ENCODE measurements around the gene EIPR1. TPM values are rescaled to one million over a fixed set of nuclear protein-coding genes. Genes with fewer than 3 reads are reported as not detected.
A peak's percentile ranks its signal among the peaks of the same experiment; 100 is the strongest.

EIPR1 gene
- 23.2 and 54.4 TPM in 2 replicates for total RNA-seq
- polyA plus RNA-seq = 12.6 and 28.2 TPM in 2 replicates

DNA sequence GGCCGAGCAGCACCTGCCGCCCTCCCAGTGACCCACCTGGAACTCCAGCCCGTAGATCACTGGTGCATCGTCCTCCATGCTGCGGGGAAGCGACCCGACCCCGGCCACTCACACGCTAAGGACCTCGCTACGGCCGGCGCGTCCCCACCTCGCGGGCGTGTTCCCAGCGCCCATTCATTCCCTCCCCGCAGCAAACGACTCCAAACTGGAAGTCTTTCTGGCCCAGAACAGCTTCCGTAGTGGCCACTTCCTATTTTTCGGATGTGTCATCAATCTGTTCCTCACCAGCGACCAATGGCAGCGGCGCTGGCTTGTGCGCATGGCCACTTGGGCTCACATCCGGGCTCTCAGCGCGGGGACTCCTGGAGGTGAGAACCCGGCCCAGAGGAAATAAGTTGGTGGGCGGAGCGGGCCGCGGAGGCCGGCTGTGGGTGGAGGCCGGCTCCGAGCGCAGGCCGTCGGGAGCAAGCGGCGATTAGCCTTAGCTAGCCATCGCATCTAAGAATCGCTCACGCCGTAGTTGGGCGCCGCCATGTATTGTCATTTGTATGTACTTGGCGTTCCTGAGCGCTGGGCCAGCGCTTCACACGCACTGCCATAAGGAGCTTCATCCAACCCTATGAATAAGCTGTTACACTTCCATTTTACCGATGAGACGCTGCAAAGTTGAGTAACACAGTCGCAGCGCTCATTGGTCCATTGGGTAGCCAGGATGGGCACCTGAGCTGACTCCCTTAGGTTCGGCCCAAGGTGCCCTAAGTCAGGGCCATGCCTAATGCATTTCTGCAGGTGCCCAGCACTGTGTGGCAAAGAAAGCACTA lies at the start of gene EIPR1:
Gene EIPR1 (minus strand): TSS at position 207 of the 821 bp plus-strand sequence. CDS start 129 bp downstream, at position 78.
- Histone ChIP-seq H3K27me3 (no peaks in the 10 kb centered on the region), H3K27ac (peak within 1 kb of the TSS; percentile 83), H3K4me1 (ENCODE audit: low read depth) (peaks cover 16% of the 10 kb centered on the region), H3K4me3 (peak within 1 kb of the TSS; percentile 67), H3K9me3 (ENCODE audit: low read depth) (no peaks in the 10 kb centered on the region), H3K36me3 (no peaks in the 10 kb centered on the region)
- TF ChIP-seq, protein P1, sequence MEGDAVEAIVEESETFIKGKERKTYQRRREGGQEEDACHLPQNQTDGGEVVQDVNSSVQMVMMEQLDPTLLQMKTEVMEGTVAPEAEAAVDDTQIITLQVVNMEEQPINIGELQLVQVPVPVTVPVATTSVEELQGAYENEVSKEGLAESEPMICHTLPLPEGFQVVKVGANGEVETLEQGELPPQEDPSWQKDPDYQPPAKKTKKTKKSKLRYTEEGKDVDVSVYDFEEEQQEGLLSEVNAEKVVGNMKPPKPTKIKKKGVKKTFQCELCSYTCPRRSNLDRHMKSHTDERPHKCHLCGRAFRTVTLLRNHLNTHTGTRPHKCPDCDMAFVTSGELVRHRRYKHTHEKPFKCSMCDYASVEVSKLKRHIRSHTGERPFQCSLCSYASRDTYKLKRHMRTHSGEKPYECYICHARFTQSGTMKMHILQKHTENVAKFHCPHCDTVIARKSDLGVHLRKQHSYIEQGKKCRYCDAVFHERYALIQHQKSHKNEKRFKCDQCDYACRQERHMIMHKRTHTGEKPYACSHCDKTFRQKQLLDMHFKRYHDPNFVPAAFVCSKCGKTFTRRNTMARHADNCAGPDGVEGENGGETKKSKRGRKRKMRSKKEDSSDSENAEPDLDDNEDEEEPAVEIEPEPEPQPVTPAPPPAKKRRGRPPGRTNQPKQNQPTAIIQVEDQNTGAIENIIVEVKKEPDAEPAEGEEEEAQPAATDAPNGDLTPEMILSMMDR (IDR thresholded peaks at IDR 0.05; ENCODE audit: low read depth, low read length) = no peak
- peak; percentile 98 to 99 for DNase-seq (ENCODE audit: low read depth in 1 of 2, low spot score in 1 of 2)

DNA sequence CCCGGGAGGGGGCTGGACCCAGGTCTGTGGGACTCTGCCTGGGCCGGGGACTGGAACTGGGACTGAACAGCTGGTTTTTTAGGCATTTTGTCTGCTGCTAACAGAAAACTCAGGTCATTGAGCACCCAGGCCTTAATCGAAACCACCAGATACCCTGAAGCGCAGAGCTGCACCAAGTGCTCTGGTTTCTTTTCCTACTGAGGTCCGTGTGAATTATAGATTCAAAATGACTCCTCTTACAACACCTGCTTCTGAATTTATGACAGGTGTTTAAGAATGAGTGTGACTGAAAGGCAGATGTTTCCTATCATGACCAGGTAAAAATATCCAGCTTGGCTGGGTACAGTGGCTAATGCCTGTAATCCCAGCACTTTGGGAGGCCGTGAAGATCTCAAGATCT lies 49.7 kb upstream of the EIPR1 start:
- TF ChIP-seq, protein P1 (IDR thresholded peaks at IDR 0.05; ENCODE audit: low read depth, low read length) = no peak
- no peaks in the 10 kb centered on the region for H3K27me3 ChIP-seq
- H3K4me1 ChIP-seq (ENCODE audit: low read depth) = no peaks in the 10 kb centered on the region
- no peak overlapping the region for H3K27ac ChIP-seq
- no peaks in the 10 kb centered on the region for H3K9me3 ChIP-seq (ENCODE audit: low read depth)
- H3K4me3 ChIP-seq = no peak overlapping the region
- peaks cover 22% of the 10 kb centered on the region for H3K36me3 ChIP-seq
- DNase-seq (ENCODE audit: low read depth in 1 of 2, low spot score in 1 of 2) = no peak

DNA sequence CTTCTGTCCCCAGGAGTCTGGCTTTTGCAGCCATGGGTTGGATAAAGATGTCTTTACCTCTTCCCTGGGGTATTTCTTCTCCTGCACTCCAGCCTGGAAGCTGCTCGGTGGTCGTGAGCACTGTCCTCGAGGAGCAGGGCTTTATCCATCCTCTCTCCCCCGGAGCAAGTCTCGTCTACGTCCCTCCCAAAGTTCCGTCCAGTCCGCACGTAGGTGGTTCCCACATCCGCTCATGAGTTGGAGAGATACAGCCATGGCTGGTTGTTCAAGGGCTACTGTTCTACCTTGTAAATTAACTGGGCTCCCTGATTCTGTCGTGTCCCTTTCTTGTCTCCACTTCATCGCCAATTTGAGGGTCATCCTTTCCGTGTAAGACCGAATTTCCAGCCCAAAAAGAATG lies 49.0 kb upstream of the EIPR1 start:
- Histone ChIP-seq H3K27ac (no peak overlapping the region), H3K36me3 (peaks cover 22% of the 10 kb centered on the region), H3K27me3 (no peaks in the 10 kb centered on the region), H3K9me3 (ENCODE audit: low read depth) (no peaks in the 10 kb centered on the region), H3K4me1 (ENCODE audit: low read depth) (peaks cover under 1% of the 10 kb centered on the region), H3K4me3 (no peak overlapping the region)
- TF ChIP-seq, protein P1 (IDR thresholded peaks at IDR 0.05; ENCODE audit: low read depth, low read length) = no peak
- DNase-seq (ENCODE audit: low read depth in 1 of 2, low spot score in 1 of 2) = no peak

DNA sequence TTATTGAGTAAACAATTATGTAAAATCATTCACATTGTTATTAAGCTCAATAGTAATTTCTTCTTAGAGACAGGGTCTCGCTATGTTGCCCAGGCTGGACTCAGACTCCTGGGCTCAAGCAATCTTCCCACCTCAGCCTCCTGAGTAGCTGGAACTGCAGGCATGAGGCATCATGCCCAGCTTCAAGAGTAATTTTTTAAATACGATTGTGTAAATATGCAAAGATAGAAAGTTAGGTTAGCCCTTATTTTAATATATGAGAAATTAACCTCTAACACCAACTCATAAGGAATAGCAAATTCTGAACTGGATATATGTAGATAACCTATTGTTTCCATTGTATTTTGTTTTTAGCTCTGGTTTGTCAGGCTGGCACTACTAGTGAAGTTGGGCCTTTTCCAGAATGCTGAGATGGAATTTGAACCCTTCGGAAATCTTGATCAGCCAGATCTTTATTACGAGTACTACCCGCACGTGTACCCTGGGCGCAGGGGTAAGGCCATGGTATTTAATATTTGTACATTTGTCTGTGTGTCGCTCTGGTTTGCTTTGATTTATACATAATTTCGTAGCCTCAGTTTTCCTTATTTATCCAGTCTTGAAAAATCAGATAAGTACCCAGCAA lies 46.7 kb upstream of the EIPR1 start:
- Histone ChIP-seq H3K36me3 (peaks cover 22% of the 10 kb centered on the region), H3K27me3 (no peaks in the 10 kb centered on the region), H3K27ac (no peak overlapping the region), H3K4me1 (ENCODE audit: low read depth) (peaks cover 14% of the 10 kb centered on the region), H3K4me3 (no peak overlapping the region), H3K9me3 (ENCODE audit: low read depth) (no peaks in the 10 kb centered on the region)
- DNase-seq (ENCODE audit: low read depth in 1 of 2, low spot score in 1 of 2) = no peak
- TF ChIP-seq, protein P1 (IDR thresholded peaks at IDR 0.05; ENCODE audit: low read depth, low read length) = no peak

DNA sequence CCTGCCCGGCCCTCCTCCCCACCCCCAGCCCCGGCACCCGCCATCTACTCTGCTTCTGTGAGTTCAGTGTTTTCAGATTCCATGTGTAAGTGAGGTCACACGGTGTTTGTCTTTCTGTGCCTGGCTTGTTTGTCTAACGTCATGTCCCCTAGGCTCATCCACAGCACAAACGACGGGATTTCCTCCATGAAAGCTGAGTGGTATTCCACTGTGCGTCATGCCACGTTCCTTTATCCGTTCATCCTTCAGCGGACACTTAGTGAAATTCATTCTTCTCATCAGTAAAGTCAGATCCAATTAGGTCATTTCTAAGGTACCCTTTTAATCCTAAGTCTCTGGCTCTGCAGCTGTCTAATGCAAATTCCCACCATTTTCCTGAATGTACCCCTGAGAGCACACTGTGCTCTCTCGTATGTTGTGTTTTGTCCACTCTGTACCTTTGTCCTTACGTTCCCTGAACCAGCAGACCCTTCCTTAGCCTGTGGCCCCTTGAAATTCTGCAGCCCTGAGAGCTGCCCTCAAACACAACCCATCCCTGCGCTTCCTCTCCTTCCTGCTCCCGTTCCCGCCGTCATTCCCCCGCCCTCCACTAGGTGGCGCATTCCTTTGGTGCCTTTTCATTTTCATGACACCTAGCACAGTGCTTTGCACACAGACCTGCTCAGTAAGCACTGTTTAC lies 46.0 kb upstream of the EIPR1 start:
- Histone ChIP-seq H3K27me3 (no peaks in the 10 kb centered on the region), H3K27ac (no peak overlapping the region), H3K4me1 (ENCODE audit: low read depth) (peaks cover 14% of the 10 kb centered on the region), H3K9me3 (ENCODE audit: low read depth) (no peaks in the 10 kb centered on the region), H3K4me3 (no peak overlapping the region), H3K36me3 (peaks cover 22% of the 10 kb centered on the region)
- peak; percentile 57 to 61 for DNase-seq (ENCODE audit: low read depth in 1 of 2, low spot score in 1 of 2)
- TF ChIP-seq, protein P1 (IDR thresholded peaks at IDR 0.05; ENCODE audit: low read depth, low read length) = peak; percentile 99

Measured in cardiac muscle cell (in vitro differentiated cells and primary cell).